ENCODE results near the gene CD99L2. TPM values are rescaled to one million over a fixed set of nuclear protein-coding genes. Genes with fewer than 3 reads are reported as not detected.

CD99L2 gene
- total RNA-seq, 5 donors from 2014 or later (not counting 1 experiment from before 2014, with no cell fraction given) = 11.1 to 20.0 (median 18.3) TPM

GRCh38 chrX:150845091-150845490 is 53.4 kb downstream of the CD99L2 start:
- CTCF ChIA-PET = no interaction called here

GRCh38 chrX:150844016-150844415 is 54.5 kb downstream of the CD99L2 start:
- Histone ChIP-seq H3K4me3 (ENCODE audit: control insufficient read depth in 1 of 2, extremely low read depth in 1 of 2, low read length in 1 of 2) (no peak overlapping the region), H3K27me3 (replicated peaks in 1 of 2; ENCODE audit: control insufficient read depth in 2 of 2, extremely low read depth in 1 of 2, insufficient read depth in 2 of 2, low read length in 1 of 2) (no peaks in the 10 kb centered on the region), H3K36me3 (ENCODE audit: control insufficient read depth in 2 of 2, extremely low read depth in 1 of 2, insufficient read depth in 1 of 2, low read length in 1 of 2) (no peaks in the 10 kb centered on the region), H3K27ac (ENCODE audit: low read length) (no peak overlapping the region), H3K4me1 (ENCODE audit: control insufficient read depth in 1 of 2, extremely low read depth in 1 of 2, insufficient read depth in 2 of 2, low read length in 2 of 2) (no peaks in the 10 kb centered on the region), H3K9me3 (no peaks in the 10 kb centered on the region)
- Mint-ChIP-seq H3K27me3 (no peaks in the 10 kb centered on the region), H3K27ac (no peak overlapping the region), H3K36me3 (peaks cover 3% of the 10 kb centered on the region), H3K9me3 (no peaks in the 10 kb centered on the region), H3K4me1 (peaks cover 3 to 4% (median 3%) of the 10 kb centered on the region in 3 donors), H3K4me3 (no peak overlapping the region)
- ChIA-PET POLR2A (interaction anchor here in 1 of 2 donors (0.6 kb wide), 1 partner anchor 10 kb away, joined by 3 read pairs; no protein-coding TSS in a partner anchor), CTCF (no interaction called here)
- DNase-seq = no peak
- WGBS (ENCODE audit: insufficient coverage) = no CpG with 5 or more reads among the region's 3 CpGs
- no peak for ATAC-seq (replicated peaks in 1 of 4)

More at GRCh38 chrX:150845091-150845490, 53.4 kb downstream of the CD99L2 start:
- H3K4me1 ChIP-seq (ENCODE audit: control insufficient read depth in 1 of 2, extremely low read depth in 1 of 2, insufficient read depth in 2 of 2, low read length in 2 of 2) = no peaks in the 10 kb centered on the region
- Mint-ChIP-seq H3K4me3 (no peak overlapping the region), H3K27me3 (no peaks in the 10 kb centered on the region), H3K27ac (no peak overlapping the region), H3K9me3 (no peaks in the 10 kb centered on the region), H3K4me1 (peaks cover 4 to 10% (median 6%) of the 10 kb centered on the region in 3 donors), H3K36me3 (peaks cover 3% of the 10 kb centered on the region)
- no peak overlapping the region for H3K27ac ChIP-seq (ENCODE audit: low read length)
- POLR2A ChIA-PET = no interaction called here
- H3K36me3 ChIP-seq (ENCODE audit: control insufficient read depth in 2 of 2, extremely low read depth in 1 of 2, insufficient read depth in 1 of 2, low read length in 1 of 2) = no peaks in the 10 kb centered on the region
- no peak overlapping the region for H3K4me3 ChIP-seq (ENCODE audit: control insufficient read depth in 1 of 2, extremely low read depth in 1 of 2, low read length in 1 of 2)
- H3K27me3 ChIP-seq (replicated peaks in 1 of 2; ENCODE audit: control insufficient read depth in 2 of 2, extremely low read depth in 1 of 2, insufficient read depth in 2 of 2, low read length in 1 of 2) = no peaks in the 10 kb centered on the region
- no peak for ATAC-seq (replicated peaks in 1 of 4)
- DNase-seq = no peak
- no CpG with 5 or more reads among the region's 3 CpGs for WGBS (ENCODE audit: insufficient coverage)
- no peaks in the 10 kb centered on the region for H3K9me3 ChIP-seq

- Histone ChIP-seq H3K27ac (ENCODE audit: low read length) (no peak overlapping the region), H3K36me3 (ENCODE audit: control insufficient read depth in 2 of 2, extremely low read depth in 1 of 2, insufficient read depth in 1 of 2, low read length in 1 of 2) (no peaks in the 10 kb centered on the region), H3K27me3 (replicated peaks in 1 of 2; ENCODE audit: control insufficient read depth in 2 of 2, extremely low read depth in 1 of 2, insufficient read depth in 2 of 2, low read length in 1 of 2) (no peaks in the 10 kb centered on the region), H3K9me3 (no peaks in the 10 kb centered on the region), H3K4me1 (ENCODE audit: control insufficient read depth in 1 of 2, extremely low read depth in 1 of 2, insufficient read depth in 2 of 2, low read length in 2 of 2) (no peaks in the 10 kb centered on the region), H3K4me3 (ENCODE audit: control insufficient read depth in 1 of 2, extremely low read depth in 1 of 2, low read length in 1 of 2) (no peak overlapping the region)
- peaks cover 3% of the 10 kb centered on the region for H3K36me3 Mint-ChIP-seq
- ChIA-PET CTCF (interaction anchor here in 1 of 2 donors (0.6 kb wide), 1 partner anchor 26 kb away, joined by 3 read pairs; no protein-coding TSS in a partner anchor), POLR2A (no interaction called here)
- no peaks in the 10 kb centered on the region for H3K9me3 Mint-ChIP-seq
- DNase-seq (no peak), ATAC-seq (replicated peaks in 1 of 4) (no peak)
- peaks cover 0 to 4% (median 3%) of the 10 kb centered on the region in 3 donors for H3K4me1 Mint-ChIP-seq
- WGBS (ENCODE audit: insufficient coverage) = 67% methylated on average over 1 of the region's 2 CpGs
- no peak overlapping the region for H3K27ac Mint-ChIP-seq
- H3K27me3 Mint-ChIP-seq = no peaks in the 10 kb centered on the region
- H3K4me3 Mint-ChIP-seq = no peak overlapping the region
Measured at GRCh38 chrX:150842198-150842685, 56.2 kb downstream of the CD99L2 start.

- Mint-ChIP-seq H3K27ac (no peak overlapping the region), H3K9me3 (no peaks in the 10 kb centered on the region), H3K4me3 (no peak overlapping the region), H3K4me1 (peaks cover 0 to 4% (median 3%) of the 10 kb centered on the region in 3 donors), H3K27me3 (no peaks in the 10 kb centered on the region), H3K36me3 (peaks cover 3% of the 10 kb centered on the region)
- no peaks in the 10 kb centered on the region for H3K36me3 ChIP-seq (ENCODE audit: control insufficient read depth in 2 of 2, extremely low read depth in 1 of 2, insufficient read depth in 1 of 2, low read length in 1 of 2)
- WGBS (ENCODE audit: insufficient coverage) = 80% methylated on average over 1 of the region's 6 CpGs
- ATAC-seq (replicated peaks in 1 of 4) (no peak), DNase-seq (no peak)
- no peaks in the 10 kb centered on the region for H3K9me3 ChIP-seq
- H3K27ac ChIP-seq (ENCODE audit: low read length) = no peak overlapping the region
- CTCF ChIA-PET = interaction anchor here in 1 of 2 donors (0.6 kb wide), 1 partner anchor 27 kb away, joined by 3 read pairs; no protein-coding TSS in a partner anchor
- H3K4me1 ChIP-seq (ENCODE audit: control insufficient read depth in 1 of 2, extremely low read depth in 1 of 2, insufficient read depth in 2 of 2, low read length in 2 of 2) = no peaks in the 10 kb centered on the region
- POLR2A ChIA-PET = interaction anchor here in 1 of 2 donors (0.6 kb wide), 1 partner anchor 103 kb away, joined by 4 read pairs; no protein-coding TSS in a partner anchor
- H3K27me3 ChIP-seq (replicated peaks in 1 of 2; ENCODE audit: control insufficient read depth in 2 of 2, extremely low read depth in 1 of 2, insufficient read depth in 2 of 2, low read length in 1 of 2) = no peaks in the 10 kb centered on the region
- H3K4me3 ChIP-seq (ENCODE audit: control insufficient read depth in 1 of 2, extremely low read depth in 1 of 2, low read length in 1 of 2) = no peak overlapping the region
Measured at GRCh38 chrX:150841456-150842197, 56.8 kb downstream of the CD99L2 start.

GRCh38 chrX:150837845-150838244 is 60.6 kb downstream of the CD99L2 start:
- H3K4me1 ChIP-seq (ENCODE audit: control insufficient read depth in 1 of 2, extremely low read depth in 1 of 2, insufficient read depth in 2 of 2, low read length in 2 of 2) = no peaks in the 10 kb centered on the region
- H3K4me3 ChIP-seq (ENCODE audit: control insufficient read depth in 1 of 2, extremely low read depth in 1 of 2, low read length in 1 of 2) = no peak overlapping the region
- H3K4me1 Mint-ChIP-seq = peaks cover 4 to 6% (median 4%) of the 10 kb centered on the region in 3 donors
- H3K9me3 Mint-ChIP-seq = peaks cover 0 to 4% (median 0%) of the 10 kb centered on the region in 3 donors
- H3K36me3 ChIP-seq (ENCODE audit: control insufficient read depth in 2 of 2, extremely low read depth in 1 of 2, insufficient read depth in 1 of 2, low read length in 1 of 2) = no peaks in the 10 kb centered on the region
- no CpG with 5 or more reads among the region's 4 CpGs for WGBS (ENCODE audit: insufficient coverage)
- ChIA-PET POLR2A (no interaction called here), CTCF (no interaction called here)
- H3K27me3 Mint-ChIP-seq = peaks cover 0 to 3% of the 10 kb centered on the region in 2 donors
- ATAC-seq (replicated peaks in 1 of 4) = no peak
- no peak overlapping the region for H3K4me3 Mint-ChIP-seq
- H3K27ac Mint-ChIP-seq = no peak overlapping the region
- H3K9me3 ChIP-seq = no peaks in the 10 kb centered on the region
- no peak overlapping the region for H3K27ac ChIP-seq (ENCODE audit: low read length)
- no peaks in the 10 kb centered on the region for H3K27me3 ChIP-seq (replicated peaks in 1 of 2; ENCODE audit: control insufficient read depth in 2 of 2, extremely low read depth in 1 of 2, insufficient read depth in 2 of 2, low read length in 1 of 2)
- DNase-seq = no peak
- peaks cover 11% of the 10 kb centered on the region for H3K36me3 Mint-ChIP-seq

GRCh38 chrX:150834695-150835094 is 63.8 kb downstream of the CD99L2 start:
- H3K27me3 ChIP-seq (replicated peaks in 1 of 2; ENCODE audit: control insufficient read depth in 2 of 2, extremely low read depth in 1 of 2, insufficient read depth in 2 of 2, low read length in 1 of 2) = no peaks in the 10 kb centered on the region
- H3K4me1 ChIP-seq (ENCODE audit: control insufficient read depth in 1 of 2, extremely low read depth in 1 of 2, insufficient read depth in 2 of 2, low read length in 2 of 2) = no peaks in the 10 kb centered on the region
- DNase-seq = no peak
- no peak overlapping the region for H3K4me3 ChIP-seq (ENCODE audit: control insufficient read depth in 1 of 2, extremely low read depth in 1 of 2, low read length in 1 of 2)
- H3K27me3 Mint-ChIP-seq = peaks cover 0 to 6% of the 10 kb centered on the region in 2 donors
- H3K36me3 Mint-ChIP-seq = peaks cover 14% of the 10 kb centered on the region
- no peak overlapping the region for H3K27ac Mint-ChIP-seq
- ChIA-PET CTCF (no interaction called here), POLR2A (no interaction called here)
- H3K36me3 ChIP-seq (ENCODE audit: control insufficient read depth in 2 of 2, extremely low read depth in 1 of 2, insufficient read depth in 1 of 2, low read length in 1 of 2) = no peaks in the 10 kb centered on the region
- WGBS (ENCODE audit: insufficient coverage) = no CpG with 5 or more reads among the region's 1 CpG
- no peak overlapping the region for H3K27ac ChIP-seq (ENCODE audit: low read length)
- H3K4me1 Mint-ChIP-seq = peaks cover 4 to 6% (median 4%) of the 10 kb centered on the region in 3 donors
- no peak for ATAC-seq (replicated peaks in 1 of 4)
- H3K9me3 Mint-ChIP-seq = peaks cover 0 to 4% (median 0%) of the 10 kb centered on the region in 3 donors
- H3K9me3 ChIP-seq = no peaks in the 10 kb centered on the region
- H3K4me3 Mint-ChIP-seq = no peak overlapping the region

Data from T-cell (primary cell).